Tibial artery (tissue), 4 donors: ENCODE measurements around the gene VAT1.
A peak's percentile ranks its signal among the peaks of the same experiment; 100 is the strongest.

Experiments used
- DNase-seq, 2 donors: peaks; one replicate each; pipeline ENCODE4 v3.0.0-alpha.2; 2019
- H3K27ac ChIP-seq, 2 donors: fragments of 200-600 bp; sonication (generic) in 1 of 2; 1 replicate in 1 of 2; 2 replicates in 1 of 2; pipeline ENCODE4 v1.5.1; 2018 to 2019; ENCODE audit warnings: mild to moderate bottlenecking in 1 of 2
- H3K27me3 ChIP-seq, 2 donors: fragments of 200-600 bp; sonication (generic) in 1 of 2; one replicate each; pipeline versions ENCODE4 v1.5.1 to v1.6.0; 2016 to 2019
- H3K36me3 ChIP-seq, 3 donors: fragments of 200-600 bp; sonication (generic) in 2 of 3; one replicate each; pipeline ENCODE4 v1.5.1; 2016 to 2019; ENCODE audit warnings: mild to moderate bottlenecking in 2 of 3
- H3K4me1 ChIP-seq, 4 donors: fragments of 200-600 bp; sonication (generic) in 2 of 4; 1 replicate in 3 of 4; 2 replicates in 1 of 4; pipeline ENCODE4 v1.5.1; 2016 to 2019
- H3K4me3 ChIP-seq, 2 donors: fragments of 200-600 bp; sonication (generic) in 1 of 2; 1 replicate in 1 of 2; 2 replicates in 1 of 2; pipeline ENCODE4 v1.5.1; 2018 to 2019; ENCODE audit warnings: mild to moderate bottlenecking in 2 of 2
- H3K9me3 ChIP-seq, 3 donors: fragments of 200-600 bp; sonication (generic) in 1 of 3; one replicate each; pipeline ENCODE4 v1.5.1; 2016 to 2019
- intact Hi-C: fragments of 100-400 bp; cut with DNase I; formaldehyde crosslinking; loops from one replicate; pipeline ENCODE4 v1.15.0; 2023; ENCODE audit warnings: low total_unique reads
- TF ChIP-seq, protein P1 (sequence below), 2 experiments: fragments of 200-600 bp in 1 of 2; fragments of 450-650 bp in 1 of 2; IDR thresholded peaks; one replicate each; pipeline ENCODE4 v1.5.1; 2017 to 2019; ENCODE audit warnings: antibody characterized with exemption in 2 of 2, mild to moderate bottlenecking in 1 of 2, moderate library complexity in 1 of 2

VAT1 gene

DNA sequence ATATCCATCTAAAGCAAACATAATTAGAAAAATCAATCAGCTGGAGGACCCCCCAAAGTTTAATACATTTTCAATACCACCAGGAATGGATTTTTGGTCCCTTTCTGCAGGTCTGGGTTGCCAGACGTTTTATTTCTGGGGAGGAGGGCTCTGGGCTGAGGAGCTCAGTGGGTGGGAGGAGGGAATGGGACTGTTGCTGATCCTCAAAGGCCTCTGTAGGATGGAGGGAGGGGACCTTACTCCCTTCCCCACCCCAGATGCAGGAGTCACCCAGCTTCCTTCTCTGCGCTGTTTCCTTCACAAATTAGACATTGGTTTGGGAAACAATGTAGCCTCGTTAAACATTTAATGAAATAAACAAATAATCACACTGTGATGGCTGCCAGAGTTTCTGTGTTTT lies 9.5 kb upstream of the VAT1 start:
- intact Hi-C loops: no loop called here
- no peaks in the 10 kb centered on the region for H3K27me3 ChIP-seq
- no peak for DNase-seq
- no peaks in the 10 kb centered on the region for H3K36me3 ChIP-seq
- H3K4me1 ChIP-seq: no peaks in the 10 kb centered on the region
- no peak overlapping the region for H3K4me3 ChIP-seq
- H3K9me3 ChIP-seq: no peaks in the 10 kb centered on the region
- TF ChIP-seq, protein P1, sequence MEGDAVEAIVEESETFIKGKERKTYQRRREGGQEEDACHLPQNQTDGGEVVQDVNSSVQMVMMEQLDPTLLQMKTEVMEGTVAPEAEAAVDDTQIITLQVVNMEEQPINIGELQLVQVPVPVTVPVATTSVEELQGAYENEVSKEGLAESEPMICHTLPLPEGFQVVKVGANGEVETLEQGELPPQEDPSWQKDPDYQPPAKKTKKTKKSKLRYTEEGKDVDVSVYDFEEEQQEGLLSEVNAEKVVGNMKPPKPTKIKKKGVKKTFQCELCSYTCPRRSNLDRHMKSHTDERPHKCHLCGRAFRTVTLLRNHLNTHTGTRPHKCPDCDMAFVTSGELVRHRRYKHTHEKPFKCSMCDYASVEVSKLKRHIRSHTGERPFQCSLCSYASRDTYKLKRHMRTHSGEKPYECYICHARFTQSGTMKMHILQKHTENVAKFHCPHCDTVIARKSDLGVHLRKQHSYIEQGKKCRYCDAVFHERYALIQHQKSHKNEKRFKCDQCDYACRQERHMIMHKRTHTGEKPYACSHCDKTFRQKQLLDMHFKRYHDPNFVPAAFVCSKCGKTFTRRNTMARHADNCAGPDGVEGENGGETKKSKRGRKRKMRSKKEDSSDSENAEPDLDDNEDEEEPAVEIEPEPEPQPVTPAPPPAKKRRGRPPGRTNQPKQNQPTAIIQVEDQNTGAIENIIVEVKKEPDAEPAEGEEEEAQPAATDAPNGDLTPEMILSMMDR (IDR thresholded peaks at IDR 0.05): no peak
- H3K27ac ChIP-seq: no peak overlapping the region

DNA sequence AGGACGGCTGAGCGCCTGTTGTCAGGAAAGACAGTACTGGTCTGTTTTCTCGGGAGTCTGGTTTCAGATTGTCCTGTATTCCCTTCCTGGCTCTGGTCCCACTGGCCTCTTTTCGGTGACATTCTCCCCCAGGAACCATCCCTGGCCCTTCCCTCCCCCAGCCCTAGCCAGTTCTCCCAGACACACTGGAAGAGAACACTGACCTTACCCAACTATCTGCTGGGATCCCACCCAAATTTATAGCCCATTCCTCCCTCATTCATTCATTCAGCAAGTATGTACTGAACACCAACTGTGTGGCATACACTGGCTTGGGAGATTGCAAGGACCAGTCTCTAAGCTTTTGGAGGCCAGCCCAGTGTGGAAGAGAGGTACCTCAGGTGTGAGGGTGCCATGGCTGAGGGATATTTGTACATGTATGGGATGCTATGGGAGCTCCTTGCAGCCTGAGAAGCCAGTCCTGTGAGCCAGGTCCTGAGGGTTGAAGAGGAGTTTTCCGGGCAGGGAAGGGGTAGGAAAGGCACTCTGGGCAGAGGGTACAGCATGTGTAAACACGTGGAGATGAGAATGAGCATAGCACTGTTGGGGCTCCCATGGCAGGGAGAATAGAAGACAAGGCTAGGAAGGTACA lies 8.1 kb upstream of the VAT1 start:
- TF ChIP-seq, protein P1 (IDR thresholded peaks at IDR 0.05): no peak
- intact Hi-C loops: no loop called here
- H3K27ac ChIP-seq: no peak overlapping the region
- DNase-seq: no peak
- no peaks in the 10 kb centered on the region for H3K36me3 ChIP-seq
- no peaks in the 10 kb centered on the region for H3K27me3 ChIP-seq
- H3K4me1 ChIP-seq: peaks cover 0 to 3% (median 0%) of the 10 kb centered on the region in 4 donors
- H3K9me3 ChIP-seq: no peaks in the 10 kb centered on the region
- no peak overlapping the region for H3K4me3 ChIP-seq

DNA sequence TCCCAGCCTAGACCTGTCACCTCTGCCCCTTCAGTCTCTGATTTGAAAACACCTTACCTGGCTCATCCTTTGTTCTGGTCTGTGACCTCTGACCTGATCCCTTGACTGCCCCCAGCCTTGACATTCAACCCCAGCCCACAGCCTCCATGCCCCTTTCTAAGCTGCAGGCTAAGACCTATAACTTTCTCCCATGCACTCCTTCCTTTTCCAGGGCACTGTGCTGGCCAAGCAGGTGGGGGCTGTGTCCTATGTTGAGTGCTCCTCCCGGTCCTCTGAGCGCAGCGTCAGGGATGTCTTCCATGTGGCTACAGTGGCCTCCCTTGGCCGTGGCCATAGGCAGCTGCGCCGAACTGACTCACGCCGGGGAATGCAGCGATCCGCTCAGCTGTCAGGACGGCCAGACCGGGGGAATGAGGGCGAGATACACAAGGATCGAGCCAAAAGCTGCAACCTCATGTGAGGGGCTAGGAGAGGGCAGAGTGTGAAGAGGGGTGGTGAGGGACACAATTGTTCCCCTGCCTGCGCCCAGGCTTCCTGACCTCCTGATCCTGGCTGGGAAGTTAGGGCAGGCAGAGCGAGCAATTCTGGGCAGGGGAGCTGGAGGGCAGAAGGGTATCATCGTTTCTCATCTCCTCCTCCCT lies 6.2 kb upstream of the VAT1 start:
- H3K27me3 ChIP-seq: no peaks in the 10 kb centered on the region
- TF ChIP-seq, protein P1 (IDR thresholded peaks at IDR 0.05): no peak
- peaks cover 0 to 14% (median 4%) of the 10 kb centered on the region in 4 donors for H3K4me1 ChIP-seq
- H3K36me3 ChIP-seq: no peaks in the 10 kb centered on the region
- no peak overlapping the region for H3K4me3 ChIP-seq
- no peaks in the 10 kb centered on the region for H3K9me3 ChIP-seq
- no peak for DNase-seq
- H3K27ac ChIP-seq: no peak overlapping the region
- intact Hi-C loops: no loop called here

DNA sequence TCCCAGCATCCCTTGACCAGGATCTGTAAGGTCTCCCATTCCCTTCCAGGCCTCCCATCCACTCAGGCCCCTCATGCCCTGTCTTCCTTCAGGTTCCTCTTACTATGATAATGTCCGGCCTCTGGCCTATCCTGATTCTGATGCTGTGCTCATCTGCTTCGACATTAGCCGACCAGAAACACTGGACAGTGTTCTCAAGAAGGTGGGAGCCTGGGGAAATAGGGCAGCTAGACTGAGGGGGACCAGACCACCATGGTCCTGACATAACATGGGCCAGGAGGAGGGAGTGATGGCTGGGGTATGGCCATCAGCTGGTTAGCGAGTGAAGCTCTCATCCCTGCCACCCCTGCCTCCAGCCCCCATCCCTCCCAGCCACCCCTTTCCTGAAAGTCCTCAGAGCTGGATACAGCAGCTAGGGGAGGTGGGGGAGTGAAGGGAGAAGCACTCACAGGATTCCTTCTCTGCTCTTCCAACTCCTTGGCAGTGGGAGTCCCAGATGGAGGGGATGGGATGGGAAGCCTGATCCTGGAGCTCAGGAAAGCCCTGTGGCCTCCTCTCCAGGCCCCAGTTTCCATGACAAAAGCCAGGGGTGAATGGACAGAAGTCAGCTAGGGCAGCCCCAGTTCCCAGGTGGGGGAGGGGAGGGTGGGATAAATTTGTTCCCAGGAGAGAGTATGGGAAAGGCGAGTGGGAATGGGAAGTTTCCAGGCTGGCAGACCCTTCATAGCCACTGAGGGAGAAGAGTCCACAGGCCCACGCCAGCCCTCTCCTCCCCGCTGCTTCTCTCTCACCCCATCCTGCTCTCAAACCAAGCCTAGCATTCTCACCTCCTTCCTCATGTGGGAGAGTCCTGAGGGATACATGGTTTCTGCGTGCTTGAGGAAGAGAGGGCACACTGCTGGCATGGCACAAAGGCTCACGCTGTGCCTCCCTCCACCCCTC lies 5.2 kb upstream of the VAT1 start:
- Histone ChIP-seq H3K27me3 (no peaks in the 10 kb centered on the region), H3K27ac (no peak overlapping the region), H3K4me3 (no peak overlapping the region), H3K9me3 (no peaks in the 10 kb centered on the region), H3K4me1 (peaks cover 0 to 21% (median 10%) of the 10 kb centered on the region in 4 donors), H3K36me3 (no peaks in the 10 kb centered on the region)
- intact Hi-C loops: no loop called here
- no peak for DNase-seq
- TF ChIP-seq, protein P1 (IDR thresholded peaks at IDR 0.05): no peak

DNA sequence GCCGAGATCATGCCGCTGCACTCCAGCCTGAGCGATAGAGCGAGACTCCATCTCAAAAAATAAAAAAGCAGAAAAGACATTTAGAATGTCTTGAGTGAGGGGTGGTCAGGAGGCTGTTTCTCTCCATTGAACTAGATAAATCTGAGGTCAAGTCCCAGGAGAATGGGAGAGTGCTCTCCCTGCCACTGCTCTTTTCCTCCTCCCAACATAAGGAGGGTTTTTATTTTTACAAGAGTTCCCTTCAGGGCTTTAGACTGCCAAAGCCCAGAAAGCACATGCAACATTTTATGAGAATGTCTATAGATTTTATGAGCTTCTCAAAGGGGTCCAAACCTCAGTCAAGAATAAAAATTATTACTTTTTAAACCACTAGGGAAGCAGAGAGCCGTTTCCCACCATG lies 4.4 kb upstream of the VAT1 start:
- TF ChIP-seq, protein P1 (IDR thresholded peaks at IDR 0.05): no peak
- Histone ChIP-seq H3K27me3 (no peaks in the 10 kb centered on the region), H3K4me1 (peaks cover 0 to 22% (median 11%) of the 10 kb centered on the region in 4 donors), H3K36me3 (no peaks in the 10 kb centered on the region), H3K4me3 (no peak overlapping the region), H3K27ac (peak overlapping the region in 1 of 2 donors; percentile 14), H3K9me3 (no peaks in the 10 kb centered on the region)
- intact Hi-C loops: no loop called here
- no peak for DNase-seq
